Measurements from ENCODE around the gene STXBP4.
"Not testable (repeated sequence)": the region's sequence is repeated elsewhere in the genome, so short reads cannot be mapped to it uniquely, and the experiment has no call there.

Gene STXBP4

DNA sequence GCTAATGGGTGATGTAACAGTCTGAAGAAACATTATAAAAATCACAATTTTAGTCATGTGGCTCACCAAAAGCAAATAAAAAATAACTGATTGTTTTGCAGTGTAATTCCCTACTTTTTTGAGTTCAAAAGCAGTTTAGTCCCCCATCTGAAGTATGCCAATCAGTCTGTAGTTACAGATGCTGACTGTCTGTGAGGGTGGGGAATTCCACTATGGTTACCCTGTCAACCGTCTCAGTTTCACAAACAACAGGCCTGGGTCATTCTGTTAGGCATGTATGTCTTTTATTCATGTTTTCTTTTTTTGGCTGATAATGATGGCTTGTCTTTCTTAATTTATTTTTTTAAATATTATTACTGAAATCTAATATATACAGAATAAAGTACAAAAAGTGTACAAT, 69.3 kb downstream of the STXBP4 start:
- in situ Hi-C loops (cut with MboI; ENCODE audit: low sequenced_read_pairs): no loop called here

GRCh38 chr17:55038291-55038690, 69.7 kb downstream of the STXBP4 start:
- in situ Hi-C loops (cut with MboI; ENCODE audit: low sequenced_read_pairs): no loop called here

- in situ Hi-C loops (cut with MboI; ENCODE audit: low sequenced_read_pairs): no loop called here
Observed at GRCh38 chr17:55040611-55041010, 72.0 kb downstream of the STXBP4 start.

DNA sequence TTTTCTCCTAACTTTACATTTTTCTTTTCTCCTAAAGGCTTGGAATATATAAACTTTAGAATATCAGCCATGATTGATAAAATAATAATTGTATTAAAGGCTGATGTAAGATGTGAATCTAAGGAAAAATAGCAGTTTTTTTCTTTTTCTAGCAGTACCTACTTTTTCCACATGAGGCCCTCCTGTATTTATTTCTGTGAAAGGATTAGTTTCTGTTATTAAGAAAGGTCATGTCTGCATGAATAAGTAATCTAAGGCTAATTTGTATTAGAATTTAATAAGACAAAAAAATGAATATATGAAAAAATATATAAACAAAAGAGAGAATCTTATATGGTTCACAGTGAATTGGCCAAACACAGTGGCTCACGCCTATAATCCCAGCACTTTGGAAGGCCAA, 85.3 kb downstream of the STXBP4 start:
- in situ Hi-C loops (cut with MboI; ENCODE audit: low sequenced_read_pairs): no loop called here

DNA sequence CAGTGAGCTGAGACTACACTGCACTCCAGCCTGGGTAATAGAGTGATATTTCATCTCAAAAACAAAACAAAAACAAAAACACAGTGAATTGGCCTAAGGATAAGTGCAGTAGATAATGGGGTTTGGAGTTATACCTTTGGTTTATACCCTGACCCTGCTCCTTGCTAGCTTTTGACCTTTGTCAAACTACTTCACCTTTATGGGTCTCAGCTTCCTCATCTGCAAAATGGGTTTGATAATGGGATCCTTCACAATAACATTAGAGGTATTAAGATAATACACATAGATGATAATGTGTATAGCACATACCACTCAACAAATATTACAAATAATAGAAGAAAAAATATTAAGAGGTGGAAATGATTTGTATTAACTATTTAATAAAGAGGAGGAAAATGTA, 85.9 kb downstream of the STXBP4 start:
- in situ Hi-C loops (cut with MboI; ENCODE audit: low sequenced_read_pairs): no loop called here

DNA sequence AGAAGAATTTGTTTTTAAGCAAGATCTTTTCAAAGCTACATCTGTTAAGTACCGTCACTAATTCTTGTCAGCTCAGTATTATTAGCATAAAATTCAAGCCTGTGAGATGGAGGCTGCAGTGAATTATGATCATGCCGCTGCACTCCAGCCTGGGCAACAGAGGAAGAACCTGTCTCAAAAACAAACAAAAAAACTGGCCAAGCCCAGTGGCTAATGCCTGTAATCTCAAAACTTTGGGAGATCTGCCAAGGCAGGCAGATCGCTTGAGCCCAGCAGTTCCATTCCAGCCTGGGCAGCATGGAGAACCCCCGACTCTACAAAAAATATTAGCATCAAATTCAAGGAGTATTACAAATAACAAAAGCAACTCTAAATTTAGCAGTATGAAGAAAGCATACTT, 88.0 kb downstream of the STXBP4 start:
- in situ Hi-C loops (cut with MboI; ENCODE audit: low sequenced_read_pairs): no loop called here

DNA sequence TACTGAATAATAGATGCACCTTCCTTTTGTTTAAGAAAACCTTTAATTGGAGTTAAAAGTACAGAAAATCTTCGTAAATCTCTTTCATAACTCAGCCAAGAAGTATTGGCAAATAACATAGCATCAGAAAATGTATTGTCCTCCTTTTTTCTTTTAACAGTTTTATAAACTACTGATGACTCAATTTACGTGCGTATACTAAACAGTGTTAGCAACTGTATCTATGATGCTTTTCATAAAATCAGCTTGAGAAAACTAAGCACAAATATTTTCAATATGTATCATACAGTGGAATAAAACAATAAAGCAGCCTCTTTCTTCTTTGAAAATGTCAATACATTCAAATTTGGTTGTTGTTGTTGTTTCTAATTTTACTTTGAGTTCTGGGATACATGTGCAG, 88.6 kb downstream of the STXBP4 start:
- in situ Hi-C loops (cut with MboI; ENCODE audit: low sequenced_read_pairs): no loop called here

- in situ Hi-C loops (cut with MboI; ENCODE audit: low sequenced_read_pairs): no loop called here
Observed at GRCh38 chr17:55059724-55060123, 91.2 kb downstream of the STXBP4 start.

- in situ Hi-C loops (cut with MboI; ENCODE audit: low sequenced_read_pairs): no loop called here
Observed at GRCh38 chr17:55062921-55063320, 94.4 kb downstream of the STXBP4 start.

DNA sequence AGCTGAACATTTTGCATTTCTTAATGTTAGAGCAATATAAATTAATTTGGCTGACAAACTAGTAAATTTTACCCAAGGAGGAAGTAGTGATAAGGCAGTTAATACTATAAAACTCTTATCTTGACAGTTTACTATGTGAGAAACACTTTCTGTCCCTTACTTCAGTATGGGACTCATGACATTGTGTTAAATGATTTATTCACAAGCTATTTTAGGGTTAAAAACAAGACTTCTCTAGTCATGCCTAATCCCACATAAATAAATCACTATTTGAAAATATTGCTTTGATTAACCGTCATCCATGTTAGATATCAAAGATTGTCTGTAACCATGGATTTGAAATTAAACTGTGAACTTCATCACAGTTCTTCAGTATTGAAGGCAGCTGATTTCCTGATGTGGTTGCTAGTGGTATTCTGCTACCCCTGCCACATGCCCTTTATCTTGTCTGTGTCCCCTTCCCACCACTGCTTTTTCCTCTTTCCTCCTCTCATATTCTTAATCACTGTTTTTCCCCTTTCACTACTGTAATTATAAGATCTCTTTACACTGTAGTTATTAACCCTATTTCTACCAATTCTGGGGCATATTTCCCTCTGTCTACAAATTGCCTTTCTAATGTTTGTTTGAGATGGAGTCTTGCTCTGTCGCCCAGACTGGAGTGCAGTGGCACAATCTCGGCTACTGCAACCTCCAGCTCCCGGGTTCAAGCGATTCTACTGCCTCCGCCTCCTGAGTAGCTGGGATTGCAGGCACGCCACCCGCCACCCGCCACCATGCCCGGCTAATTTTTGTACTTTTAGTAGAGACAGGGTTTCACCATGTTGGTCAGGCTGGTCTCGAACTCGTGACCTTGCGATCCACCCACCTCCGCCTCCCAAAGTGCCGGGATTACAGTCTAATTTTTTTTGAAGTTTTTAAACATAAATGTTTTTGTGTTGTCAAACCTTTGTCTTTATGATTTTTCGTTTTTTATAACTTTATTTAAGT, 95.6 kb downstream of the STXBP4 start:
- in situ Hi-C loops (cut with MboI; ENCODE audit: low sequenced_read_pairs): no loop called here

- in situ Hi-C loops (cut with MboI; ENCODE audit: low sequenced_read_pairs): no loop called here
Observed at GRCh38 chr17:55067697-55068439, 99.3 kb downstream of the STXBP4 start.

DNA sequence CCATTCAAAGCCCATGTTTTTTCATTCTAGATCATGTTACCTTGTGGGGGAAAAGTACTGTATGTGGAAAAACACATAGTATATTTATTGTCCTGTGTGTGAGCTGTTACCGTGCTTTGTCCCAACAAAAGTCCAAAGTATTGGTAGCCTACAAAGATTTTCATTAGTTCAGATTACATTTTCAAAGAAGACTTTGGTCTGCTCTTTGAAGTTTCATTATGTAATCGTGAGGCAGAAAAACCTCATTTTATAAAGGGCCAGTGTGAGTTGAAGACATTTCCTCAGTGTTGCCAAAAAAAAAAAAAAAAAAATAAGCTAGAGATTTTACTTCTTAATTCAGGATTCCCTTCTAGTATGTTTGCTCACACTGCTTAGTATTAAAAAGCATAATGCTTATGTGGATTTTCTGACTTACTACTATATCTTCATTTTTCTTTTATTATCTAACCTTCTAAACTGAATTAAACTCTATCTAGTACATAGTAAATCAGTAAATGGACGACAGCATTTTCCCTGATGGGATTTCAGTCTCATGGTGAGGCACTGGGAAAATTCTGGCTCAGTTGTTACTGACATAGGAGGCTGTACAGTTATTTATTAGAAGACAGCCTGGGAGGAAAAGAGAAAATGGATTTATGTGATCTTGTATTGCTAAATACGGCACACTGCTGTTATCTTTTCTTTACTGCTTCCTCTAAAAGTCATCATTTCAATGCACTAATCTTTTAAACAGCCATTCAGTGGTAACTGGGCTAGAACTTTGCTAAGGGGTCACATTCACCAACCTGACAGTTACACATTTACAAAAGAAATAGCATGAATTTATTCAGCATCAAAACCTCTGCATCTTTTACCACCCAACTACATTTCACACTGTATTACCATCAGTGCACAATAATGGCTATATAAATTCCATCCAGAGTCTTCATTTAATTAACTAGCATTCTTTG, 100.6 kb downstream of the STXBP4 start:
- in situ Hi-C loops (cut with MboI; ENCODE audit: low sequenced_read_pairs): no loop called here

DNA sequence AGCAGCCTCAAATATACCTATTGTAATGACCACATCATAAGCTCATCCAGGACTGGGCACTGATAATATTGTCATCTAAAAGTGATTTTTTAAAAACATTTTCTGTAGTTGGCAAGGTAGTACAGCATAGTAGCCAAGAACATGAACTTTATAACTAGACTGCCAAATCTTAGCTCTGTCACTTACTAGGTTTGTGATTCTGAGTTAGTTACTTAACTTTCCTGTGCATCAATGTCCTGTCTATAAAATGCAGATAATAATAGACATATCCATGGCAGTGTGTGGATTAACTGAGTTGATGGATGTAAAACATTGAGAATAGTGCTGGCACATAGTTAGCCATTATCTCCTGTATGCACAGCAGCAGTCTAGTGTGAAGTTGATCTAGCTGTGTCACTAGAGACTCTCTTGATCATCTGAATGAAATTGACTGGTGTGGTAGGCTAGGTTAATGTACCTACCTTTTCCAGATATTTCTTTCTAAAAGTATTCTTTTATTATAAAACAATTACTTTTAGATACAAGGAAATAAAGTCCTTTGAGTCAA, 101.5 kb downstream of the STXBP4 start:
- in situ Hi-C loops (cut with MboI; ENCODE audit: low sequenced_read_pairs): no loop called here

- in situ Hi-C loops (cut with MboI; ENCODE audit: low sequenced_read_pairs): no loop called here
Observed at GRCh38 chr17:55072898-55073297, 104.3 kb downstream of the STXBP4 start.

DNA sequence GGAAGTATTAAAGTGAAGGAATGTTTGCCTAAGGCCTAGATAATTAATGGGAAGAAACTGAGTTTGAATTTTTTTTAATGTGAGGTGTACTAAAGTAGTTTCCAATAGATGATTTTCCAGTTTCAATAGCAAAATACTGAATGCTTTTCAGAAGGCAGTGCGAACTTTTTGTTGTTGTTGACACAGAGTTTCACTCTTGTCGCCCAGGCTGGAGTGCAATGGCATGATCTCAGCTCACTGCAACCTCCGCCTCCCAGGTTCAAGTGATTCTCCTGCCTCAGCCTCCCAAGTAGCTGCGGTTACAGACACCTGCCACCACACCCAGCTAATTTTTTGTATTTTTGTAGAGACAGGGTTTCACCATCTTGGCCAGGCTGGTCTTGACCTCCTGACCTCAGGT, 104.9 kb downstream of the STXBP4 start:
- in situ Hi-C loops (cut with MboI; ENCODE audit: low sequenced_read_pairs): not testable (repeated sequence)

- in situ Hi-C loops (cut with MboI; ENCODE audit: low sequenced_read_pairs): no loop called here
Observed at GRCh38 chr17:55081559-55081958, 113.0 kb downstream of the STXBP4 start.

DNA sequence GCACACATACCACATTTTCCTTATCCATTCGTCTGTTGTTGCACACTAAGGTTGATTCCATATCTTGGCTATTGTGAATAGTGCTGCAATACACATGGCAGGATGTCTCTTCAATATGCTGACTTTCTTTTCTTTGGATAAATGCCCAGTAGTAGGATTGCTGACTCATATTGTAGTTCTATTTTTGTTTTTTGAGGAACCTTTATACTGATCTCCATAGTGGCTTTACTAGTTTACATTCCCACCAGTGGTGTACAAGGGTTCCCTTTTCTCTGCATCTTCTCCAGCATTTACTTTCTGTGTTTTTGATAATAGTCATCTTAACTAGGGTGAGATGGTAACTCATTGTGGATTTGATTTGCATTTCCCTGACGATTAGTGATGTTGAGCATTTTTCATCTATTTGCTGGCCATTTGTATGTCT, 118.1 kb downstream of the STXBP4 start:
- in situ Hi-C loops (cut with MboI; ENCODE audit: low sequenced_read_pairs): no loop called here

GRCh38 chr17:55089256-55089655, 120.7 kb downstream of the STXBP4 start:
- in situ Hi-C loops (cut with MboI; ENCODE audit: low sequenced_read_pairs): no loop called here

DNA sequence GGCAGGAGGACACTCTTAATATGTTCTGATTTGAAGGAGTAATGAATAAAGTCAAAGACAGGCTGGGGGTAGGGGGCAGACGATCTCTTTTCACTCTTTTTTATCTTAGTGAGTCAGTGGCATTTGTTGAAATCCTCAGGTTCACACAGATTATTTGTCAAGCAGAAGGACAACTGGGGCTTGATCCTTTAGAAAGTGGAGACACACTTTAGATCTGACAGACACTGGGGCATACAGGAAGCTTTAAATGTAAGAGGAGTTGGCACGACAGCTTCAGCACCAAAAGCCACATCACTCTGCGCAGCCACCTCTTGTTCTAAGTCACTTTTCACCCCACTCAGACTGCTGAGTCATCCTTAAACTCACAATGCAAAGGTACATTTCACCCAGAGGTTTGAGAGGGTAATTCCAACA, 121.5 kb downstream of the STXBP4 start:
- in situ Hi-C loops (cut with MboI; ENCODE audit: low sequenced_read_pairs): no loop called here

DNA sequence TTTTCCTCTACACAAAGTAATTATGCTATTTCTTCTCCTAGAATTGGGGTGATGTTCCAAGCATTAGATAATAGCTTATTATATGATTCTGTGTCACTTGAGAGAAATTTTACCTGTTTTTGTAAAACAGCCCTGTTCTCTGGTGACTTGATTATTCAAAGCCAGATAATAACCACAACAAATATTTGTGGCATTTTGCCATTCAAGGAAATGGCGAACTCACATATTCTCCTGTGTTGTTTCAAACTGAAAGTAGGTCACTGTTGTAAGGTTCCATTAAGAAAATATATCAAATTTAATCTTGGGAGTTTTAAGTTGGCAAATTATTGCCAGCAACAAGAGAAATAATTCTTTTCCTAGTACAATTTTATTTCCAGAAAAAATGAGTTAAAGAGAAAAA, 124.8 kb downstream of the STXBP4 start:
- in situ Hi-C loops (cut with MboI; ENCODE audit: low sequenced_read_pairs): no loop called here

DNA sequence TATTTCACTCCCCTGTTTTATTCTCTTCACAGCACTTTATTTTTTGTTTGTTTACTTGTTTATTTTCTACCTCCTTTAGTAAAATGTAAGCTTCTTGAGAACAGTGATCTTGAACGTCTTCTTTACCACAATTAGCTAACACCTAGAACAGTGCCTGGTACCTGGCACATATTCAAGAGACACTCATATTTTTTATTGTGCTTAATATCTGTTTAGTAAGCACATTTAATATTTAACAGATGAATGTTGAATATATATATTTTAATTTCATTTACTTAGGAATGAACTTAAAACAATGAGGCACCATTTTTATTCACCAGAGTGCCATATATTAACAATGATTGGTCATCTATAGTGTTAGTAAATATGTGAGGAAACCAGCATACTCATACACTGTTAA, 130.2 kb downstream of the STXBP4 start:
- in situ Hi-C loops (cut with MboI; ENCODE audit: low sequenced_read_pairs): no loop called here

Data from HL-60/S4 (cell line).